Fibroblast of skin of scalp (primary cell): ENCODE results near the gene ITGA7.

Experiments
- DNase-seq: peaks from one replicate; pipeline ENCODE4 v3.0.0-alpha.2; 2013

ITGA7 gene

DNA sequence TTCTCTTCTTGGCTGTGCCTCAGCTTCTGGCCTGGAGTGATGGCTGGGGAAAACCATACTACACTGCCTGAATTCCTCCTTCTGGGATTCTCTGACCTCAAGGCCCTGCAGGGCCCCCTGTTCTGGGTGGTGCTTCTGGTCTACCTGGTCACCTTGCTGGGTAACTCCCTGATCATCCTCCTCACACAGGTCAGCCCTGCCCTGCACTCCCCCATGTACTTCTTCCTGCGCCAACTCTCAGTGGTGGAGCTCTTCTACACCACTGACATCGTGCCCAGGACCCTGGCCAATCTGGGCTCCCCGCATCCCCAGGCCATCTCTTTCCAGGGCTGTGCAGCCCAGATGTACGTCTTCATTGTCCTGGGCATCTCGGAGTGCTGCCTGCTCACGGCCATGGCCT, 70.9 kb downstream of the ITGA7 start, which contains the start of gene OR10P1:
Gene OR10P1, plus strand, starts transcription at position 40 of the 400 bp plus-strand sequence. Its CDS starts 0 bp downstream, at position 40.
- DNase-seq, result no peak

DNA sequence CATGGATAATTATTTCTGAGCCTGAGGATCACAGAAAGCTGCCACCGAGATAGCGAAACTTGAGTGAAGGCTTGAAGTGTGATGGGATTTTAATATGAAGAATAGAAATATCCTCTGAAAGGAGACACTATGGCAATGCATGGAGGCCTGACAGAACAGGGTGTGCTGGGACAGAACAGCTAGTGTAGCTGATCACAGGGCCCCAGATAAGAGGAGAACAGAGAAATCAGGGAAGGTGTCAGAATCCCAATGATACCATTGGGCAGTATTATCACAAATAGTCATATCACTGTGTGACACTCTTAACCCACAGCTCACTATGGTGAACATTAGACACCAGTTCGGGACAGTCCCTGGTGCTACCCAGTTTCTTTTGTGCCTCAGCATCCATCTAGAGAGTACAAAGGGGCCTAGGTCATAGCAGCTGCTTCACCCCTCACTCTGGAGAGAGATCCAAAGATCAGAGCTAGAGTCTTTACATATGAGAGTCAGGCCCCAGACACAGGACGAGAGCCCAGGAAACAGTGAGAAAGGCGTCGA, 71.5 kb downstream of the ITGA7 start:
- no peak for DNase-seq
